Prostate gland (tissue), 2 donors: ENCODE data around the gene MACO1.
"Not testable (repeated sequence)": the region's sequence is repeated elsewhere in the genome, so short reads cannot be mapped to it uniquely, and the experiment has no call there.

ENCODE experiments used
- CTCF ChIP-seq, 4 experiments: fragments of 200-600 bp in 2 of 4; fragments of 450-650 bp in 2 of 4; sonication (generic) in 2 of 4; IDR thresholded peaks; 1 replicate in 3 of 4; 2 replicates in 1 of 4; pipeline ENCODE4 v1.5.1; 2016 to 2019; ENCODE audit warnings: antibody characterized with exemption in 4 of 4, mild to moderate bottlenecking in 2 of 4, moderate library complexity in 2 of 4
- POLR2AphosphoS5 ChIP-seq: sonication (generic); formaldehyde crosslinking; IDR thresholded peaks from one replicate; pipeline ENCODE4 v1.6.1; 2017; ENCODE audit warnings: antibody characterized with exemption

GRCh38 chr1:25387096-25387495 lies 43.6 kb upstream of the MACO1 start:
- not testable (repeated sequence) for TF ChIP-seq CTCF (IDR thresholded peaks at IDR 0.05); POLR2AphosphoS5
